ENCODE data around the gene SPON1.

Gene SPON1

GRCh38 chr11:14300661-14301304, 338.3 kb downstream of the SPON1 start:
- DNase-seq: no peak

- DNase-seq: no peak
These were observed 342.1 kb downstream of the SPON1 start for GRCh38 chr11:14304601-14305000.

DNA sequence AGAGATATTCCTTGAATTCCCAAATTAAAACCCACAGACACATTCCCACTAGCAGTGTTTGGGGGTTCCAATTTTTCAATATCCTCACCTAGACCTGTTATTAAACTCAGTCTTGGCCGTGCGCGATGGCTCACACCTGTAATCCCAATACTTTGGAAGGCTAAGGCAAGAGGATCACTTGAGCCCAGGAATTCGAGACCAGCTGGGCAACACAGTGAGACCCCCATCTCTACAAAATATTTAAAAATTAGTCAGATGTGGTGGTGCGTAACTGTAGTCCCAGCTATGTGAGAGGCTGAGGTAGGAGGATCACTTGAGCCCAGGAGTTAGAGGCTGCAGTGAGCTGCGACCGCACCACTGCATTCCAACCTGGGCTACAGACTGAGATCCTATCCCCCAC, 343.1 kb downstream of the SPON1 start:
- no peak for DNase-seq

- DNase-seq: no peak
These were observed 344.0 kb downstream of the SPON1 start for GRCh38 chr11:14306481-14306880.

GRCh38 chr11:14308114-14308896, 345.8 kb downstream of the SPON1 start:
- no peak for DNase-seq

DNA sequence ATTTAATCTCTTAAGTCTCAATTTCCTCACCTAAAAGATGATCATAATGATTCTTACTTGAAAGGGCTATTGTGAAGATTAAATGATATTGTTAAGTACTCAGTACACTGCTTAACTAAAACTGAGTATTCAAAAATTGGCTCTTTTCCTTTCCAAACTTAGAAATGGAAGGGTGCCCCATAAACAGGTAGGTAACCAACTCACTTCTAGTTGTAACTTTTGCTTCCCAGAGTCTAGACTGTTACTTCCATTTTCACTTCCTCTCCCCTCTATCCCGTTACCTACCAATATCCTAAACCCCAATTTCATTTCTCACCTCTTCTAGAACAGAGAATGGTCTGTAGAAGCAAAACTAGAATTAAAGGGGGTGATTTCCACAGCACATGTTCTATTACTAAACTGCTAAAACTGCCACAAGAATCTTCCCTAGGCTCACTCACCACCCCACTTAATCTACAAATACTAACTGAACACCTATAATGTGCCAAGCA, 346.4 kb downstream of the SPON1 start:
- DNase-seq: no peak

- no peak for DNase-seq
These were observed 347.1 kb downstream of the SPON1 start for GRCh38 chr11:14309425-14310192.

DNA sequence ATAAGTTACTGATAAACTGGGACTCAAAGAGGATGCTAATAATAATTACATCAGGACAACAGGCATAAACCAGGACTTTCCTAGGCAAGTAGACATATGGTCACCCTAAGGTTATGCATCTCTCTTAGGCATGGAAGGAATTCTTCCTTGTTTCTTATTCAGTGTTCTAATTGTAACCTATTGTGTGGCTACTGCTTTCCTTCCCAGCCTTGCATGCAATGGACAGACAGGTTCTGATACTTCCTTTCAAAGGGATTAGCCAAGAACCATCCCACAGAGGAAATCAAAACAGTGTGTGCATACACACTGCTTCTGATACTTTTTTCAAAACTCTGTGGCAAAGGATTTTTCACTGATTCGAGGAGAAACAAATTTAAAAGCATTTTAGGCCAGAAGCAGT, 348.2 kb downstream of the SPON1 start:
- no peak for DNase-seq

GRCh38 chr11:14312736-14313438, 350.4 kb downstream of the SPON1 start:
- DNase-seq: no peak

- no peak for DNase-seq
These were observed 351.6 kb downstream of the SPON1 start for GRCh38 chr11:14314127-14314526.

DNA sequence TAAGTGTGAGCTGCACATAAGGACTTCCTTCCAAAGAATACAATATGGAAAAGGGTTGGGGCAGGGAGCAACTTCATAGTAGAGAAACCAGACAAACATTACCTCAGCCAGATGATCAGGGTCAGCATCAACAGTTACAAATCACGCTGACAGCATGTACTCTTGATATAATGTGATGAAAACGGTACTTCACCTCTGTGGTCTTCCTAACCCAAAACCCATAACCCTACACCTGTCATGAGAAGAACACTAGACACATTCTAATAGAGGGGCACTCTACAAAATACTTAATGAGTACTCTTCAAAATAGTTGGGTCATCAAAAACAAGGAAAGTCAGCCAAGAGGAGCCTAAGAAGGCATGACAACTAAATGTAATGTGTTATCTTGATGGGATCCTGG, 352.6 kb downstream of the SPON1 start:
- DNase-seq: no peak
